Spleen (tissue), 11 donors: ENCODE results near the gene FBXO3. TPM values are rescaled to one million over a fixed set of nuclear protein-coding genes. Genes with fewer than 3 reads are reported as not detected.

Experiments used
- DNase-seq: peaks from one replicate; pipeline ENCODE4 v3.0.0-alpha.2; 2020
- H3K27ac ChIP-seq, 8 donors: fragments of 200-600 bp; sonication (generic) in 7 of 8; 1 replicate in 4 of 8; 2 replicates in 4 of 8; pipeline versions ENCODE4 v1.5.0 to v1.8.0; 2016 to 2021; ENCODE audit warnings: inconsistent platforms in 4 of 8, mild to moderate bottlenecking in 4 of 8, moderate library complexity in 1 of 8
- H3K27me3 ChIP-seq, 7 donors: fragments of 200-600 bp; sonication (generic) in 6 of 7; replicated peaks in 1 of 7; 1 replicate in 4 of 7; 2 replicates in 3 of 7; pipeline versions ENCODE4 v1.5.0 to v1.8.0; 2016 to 2021; ENCODE audit warnings: inconsistent platforms in 3 of 7, mild to moderate bottlenecking in 1 of 7
- H3K36me3 ChIP-seq, 6 donors: fragments of 200-600 bp; sonication (generic) in 5 of 6; 1 replicate in 4 of 6; 2 replicates in 2 of 6; pipeline versions ENCODE4 v1.5.0 to v1.8.0; 2016 to 2021; ENCODE audit warnings: inconsistent platforms in 2 of 6
- H3K4me1 ChIP-seq, 6 donors: fragments of 200-600 bp; sonication (generic) in 5 of 6; 1 replicate in 3 of 6; 2 replicates in 3 of 6; pipeline versions ENCODE4 v1.5.0 to v1.8.0; 2016 to 2021; ENCODE audit warnings: inconsistent platforms in 3 of 6
- H3K4me3 ChIP-seq, 8 donors: fragments of 200-600 bp; sonication (generic) in 7 of 8; 1 replicate in 4 of 8; 2 replicates in 4 of 8; pipeline versions ENCODE4 v1.5.0 to v1.8.0; 2016 to 2021; ENCODE audit warnings: inconsistent platforms in 4 of 8, mild to moderate bottlenecking in 4 of 8, moderate library complexity in 2 of 8
- H3K9me3 ChIP-seq, 8 donors: fragments of 200-600 bp; sonication (generic) in 7 of 8; 1 replicate in 4 of 8; 2 replicates in 4 of 8; pipeline versions ENCODE4 v1.5.0 to v1.8.0; 2016 to 2021; ENCODE audit warnings: inconsistent platforms in 4 of 8
- POLR2A ChIP-seq, 3 donors: fragments of 450-650 bp; IDR thresholded peaks; one replicate each; pipeline ENCODE4 v1.5.1; 2017; ENCODE audit warnings: antibody characterized with exemption in 3 of 3, mild to moderate bottlenecking in 1 of 3
- POLR2AphosphoS5 ChIP-seq, 3 donors: sonication (generic); formaldehyde crosslinking; IDR thresholded peaks; one replicate each; pipeline ENCODE4 v1.5.1; 2017; ENCODE audit warnings: antibody characterized with exemption in 3 of 3
- WGBS, 5 donors: extraction: QIAGEN DNeasy Blood & Tissue Kit in 3 of 5; methylation state at CpG; one replicate each; pipeline versions ENCODE4 v1.1.5 to v1.1.7; 2013 to 2018; 5-methylcytosine and 5-hydroxymethylcytosine counted together
- intact Hi-C: fragments of 100-400 bp; cut with DNase I; formaldehyde crosslinking; loops from one replicate; pipeline ENCODE4 v1.15.0; 2023; ENCODE audit warnings: low total_unique reads
- polyA plus RNA-seq, 3 donors: library from polyadenylated mRNA; stranded (reverse); fragments of 200-250 nt; gene quantifications; one replicate each; pipeline ENCODE4 v1.2.1, GENCODE V29; 2013
- total RNA-seq, 7 donors: library from RNA; depleted of rRNA in 3 of 7; stranded (reverse); fragments of >200 nt in 3 of 7; fragmentation: NEBNext Ultra II Directional in 4 of 7; extraction: Animal tissue kit (Norgen Biotek cat#: 25700) in 4 of 7; gene quantifications; one replicate each; pipeline versions ENCODE4 v1.1.0 to v1.2.1, GENCODE V29; 2016 to 2021
- TF ChIP-seq, protein P1 (sequence below), 11 experiments: fragments of 200-600 bp in 7 of 11; fragments of 450-650 bp in 4 of 11; sonication (generic) in 4 of 11; IDR thresholded peaks in 8 of 11; conservative IDR thresholded peaks in 3 of 11; 1 replicate in 7 of 11; 2 replicates in 4 of 11; pipeline versions ENCODE4 v1.4.0 to v1.8.0; 2016 to 2021; ENCODE audit warnings: antibody characterized with exemption in 11 of 11, inconsistent platforms in 4 of 11, mild to moderate bottlenecking in 1 of 11
- donor health status: healthy with polysubstance abuse.
- donor health status: DM: no; HTN: no; CAD: no; lungs with moderate emphysema.
- donor health status: DM: no; HTN: no; CAD: no.
- donor health status: Bipolar disorder and iron deficiency.
- donor health status: healthy.
- donor health status: DM: no; HTN: no; CAD: no.
- donor health status: DM: yes; HTN: yes; CAD: no.

The FBXO3 gene
- total and polyA plus RNA-seq, 10 donors = 15.6 to 58.3 (median 31.2) TPM

GRCh38 chr11:33766085-33766484 lies 8.2 kb downstream of the FBXO3 start:
- peaks cover 0 to 13% (median 0%) of the 10 kb centered on the region in 8 donors for H3K9me3 ChIP-seq
- 95 to 98% (median 97%) methylated on average over 2 of the region's 2 CpGs for WGBS, 5 donors
- H3K27me3 ChIP-seq = no peaks in the 10 kb centered on the region
- TF ChIP-seq, protein P1, sequence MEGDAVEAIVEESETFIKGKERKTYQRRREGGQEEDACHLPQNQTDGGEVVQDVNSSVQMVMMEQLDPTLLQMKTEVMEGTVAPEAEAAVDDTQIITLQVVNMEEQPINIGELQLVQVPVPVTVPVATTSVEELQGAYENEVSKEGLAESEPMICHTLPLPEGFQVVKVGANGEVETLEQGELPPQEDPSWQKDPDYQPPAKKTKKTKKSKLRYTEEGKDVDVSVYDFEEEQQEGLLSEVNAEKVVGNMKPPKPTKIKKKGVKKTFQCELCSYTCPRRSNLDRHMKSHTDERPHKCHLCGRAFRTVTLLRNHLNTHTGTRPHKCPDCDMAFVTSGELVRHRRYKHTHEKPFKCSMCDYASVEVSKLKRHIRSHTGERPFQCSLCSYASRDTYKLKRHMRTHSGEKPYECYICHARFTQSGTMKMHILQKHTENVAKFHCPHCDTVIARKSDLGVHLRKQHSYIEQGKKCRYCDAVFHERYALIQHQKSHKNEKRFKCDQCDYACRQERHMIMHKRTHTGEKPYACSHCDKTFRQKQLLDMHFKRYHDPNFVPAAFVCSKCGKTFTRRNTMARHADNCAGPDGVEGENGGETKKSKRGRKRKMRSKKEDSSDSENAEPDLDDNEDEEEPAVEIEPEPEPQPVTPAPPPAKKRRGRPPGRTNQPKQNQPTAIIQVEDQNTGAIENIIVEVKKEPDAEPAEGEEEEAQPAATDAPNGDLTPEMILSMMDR (IDR thresholded peaks at IDR 0.05 in 8 of 11, conservative IDR thresholded peaks at IDR 0.05 in 3 of 11) = no peak
- TF ChIP-seq POLR2A (IDR thresholded peaks at IDR 0.05) (no peak), POLR2AphosphoS5 (IDR thresholded peaks at IDR 0.05) (no peak)
- H3K36me3 ChIP-seq = peaks cover 0 to 97% (median 72%) of the 10 kb centered on the region in 6 donors
- no peak for DNase-seq
- H3K4me1 ChIP-seq = peaks cover 0 to 10% (median under 1%) of the 10 kb centered on the region in 6 donors
- intact Hi-C loops = no loop called here
- H3K4me3 ChIP-seq = no peak overlapping the region
- H3K27ac ChIP-seq = no peak overlapping the region

DNA sequence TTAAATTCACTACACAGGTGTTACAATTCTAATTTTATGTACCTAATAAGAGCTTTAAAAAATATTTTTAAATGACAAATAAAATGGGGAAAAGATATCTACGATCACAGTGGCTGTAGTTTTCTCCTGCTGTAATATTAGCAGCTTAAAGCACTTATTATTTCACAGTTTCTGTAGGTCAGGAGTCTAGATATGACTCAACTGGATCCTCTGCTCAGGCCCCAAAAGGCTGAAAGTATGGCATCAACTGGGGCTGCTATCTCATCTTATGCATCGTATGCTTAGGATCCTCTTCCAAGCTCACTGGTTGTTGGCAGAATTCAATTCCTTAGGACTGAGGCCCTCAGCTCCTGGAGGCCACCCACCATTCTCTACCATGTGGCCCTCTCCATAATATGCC lies 12.8 kb downstream of the FBXO3 start:
- TF ChIP-seq POLR2AphosphoS5 (IDR thresholded peaks at IDR 0.05) = no peak
- TF ChIP-seq POLR2A (IDR thresholded peaks at IDR 0.05) = no peak
- TF ChIP-seq, protein P1 (IDR thresholded peaks at IDR 0.05 in 8 of 11, conservative IDR thresholded peaks at IDR 0.05 in 3 of 11) = no peak
- WGBS, 5 donors = 80 to 91% (median 83%) methylated on average over 2 of the region's 2 CpGs
- H3K4me3 ChIP-seq = no peak overlapping the region
- H3K9me3 ChIP-seq = peaks cover 0 to 13% (median 0%) of the 10 kb centered on the region in 8 donors
- DNase-seq = no peak
- H3K27ac ChIP-seq = no peak overlapping the region
- no peaks in the 10 kb centered on the region for H3K27me3 ChIP-seq
- intact Hi-C loops = no loop called here
- no peaks in the 10 kb centered on the region for H3K4me1 ChIP-seq
- peaks cover 0 to 99% (median 75%) of the 10 kb centered on the region in 6 donors for H3K36me3 ChIP-seq

- H3K36me3 ChIP-seq = peaks cover 4 to 99% (median 78%) of the 10 kb centered on the region in 6 donors
- no peaks in the 10 kb centered on the region for H3K27me3 ChIP-seq
- no peaks in the 10 kb centered on the region for H3K9me3 ChIP-seq
- no peak overlapping the region for H3K4me3 ChIP-seq
- DNase-seq = no peak
- TF ChIP-seq POLR2A (IDR thresholded peaks at IDR 0.05) (no peak), POLR2AphosphoS5 (IDR thresholded peaks at IDR 0.05) (no peak)
- TF ChIP-seq, protein P1 (IDR thresholded peaks at IDR 0.05 in 8 of 11, conservative IDR thresholded peaks at IDR 0.05 in 3 of 11) = no peak
- 51 to 68% (median 60%) methylated on average over 4 of the region's 4 CpGs for WGBS, 5 donors
- H3K27ac ChIP-seq = no peak overlapping the region
- intact Hi-C loops = no loop called here
- H3K4me1 ChIP-seq = no peaks in the 10 kb centered on the region
Observed at GRCh38 chr11:33753304-33753967, 20.9 kb downstream of the FBXO3 start.

GRCh38 chr11:33751878-33752277 lies 22.4 kb downstream of the FBXO3 start:
- no peaks in the 10 kb centered on the region for H3K4me1 ChIP-seq
- WGBS, 5 donors = 91 to 96% (median 93%) methylated on average over 3 of the region's 3 CpGs
- H3K27me3 ChIP-seq = no peaks in the 10 kb centered on the region
- H3K27ac ChIP-seq = no peak overlapping the region
- DNase-seq = no peak
- H3K9me3 ChIP-seq = no peaks in the 10 kb centered on the region
- peaks cover 6 to 100% (median 81%) of the 10 kb centered on the region in 6 donors for H3K36me3 ChIP-seq
- intact Hi-C loops = no loop called here
- TF ChIP-seq POLR2A (IDR thresholded peaks at IDR 0.05) (no peak), POLR2AphosphoS5 (IDR thresholded peaks at IDR 0.05) (no peak)
- TF ChIP-seq, protein P1 (IDR thresholded peaks at IDR 0.05 in 8 of 11, conservative IDR thresholded peaks at IDR 0.05 in 3 of 11) = no peak
- no peak overlapping the region for H3K4me3 ChIP-seq
